WTC11 (cell line): ENCODE results near the gene EYS. TPM values are rescaled to one million over a fixed set of nuclear protein-coding genes. Genes with fewer than 3 reads are reported as not detected.

Experiments used
- ATAC-seq: fragments of 200-7000 bp; cut with Tn5 transposase; 2 replicates; pipeline ENCODE4 v1.10.0; 2021; ENCODE audit warnings: mild to moderate bottlenecking, moderate library complexity
- CTCF ChIA-PET: fragments of 300-600 bp; sonication (Branson Sonifier 250); formaldehyde crosslinking; loops from one replicate; lab custom pipeline; 2021; ENCODE audit warnings: antibody characterized with exemption; lab: Charles Lee
- POLR2A ChIA-PET: fragments of 350-600 bp; sonication (Branson Sonifier 250); formaldehyde crosslinking; loops from one replicate; lab custom pipeline; 2021; ENCODE audit warnings: antibody characterized with exemption; lab: Charles Lee
- DNase-seq: peaks from one replicate; pipeline ENCODE4 v3.0.0; 2021; ENCODE audit warnings: low spot score
- H3K27ac Mint-ChIP-seq: 2 replicates; pipeline ENCODE4 v1.8.0; 2021; ENCODE audit warnings: mixed read lengths
- H3K27me3 Mint-ChIP-seq: 2 replicates; pipeline ENCODE4 v1.8.0; 2021; ENCODE audit warnings: low read depth, mild to moderate bottlenecking, moderate library complexity, mixed read lengths
- H3K36me3 Mint-ChIP-seq: 2 replicates; pipeline ENCODE4 v1.8.0; 2021; ENCODE audit warnings: mixed read lengths
- H3K4me1 Mint-ChIP-seq: 2 replicates; pipeline ENCODE4 v1.8.0; 2022; ENCODE audit warnings: mixed read lengths
- H3K4me3 Mint-ChIP-seq: 2 replicates; pipeline ENCODE4 v1.8.0; 2021; ENCODE audit warnings: mild to moderate bottlenecking, moderate library complexity, mixed read lengths
- H3K9me3 Mint-ChIP-seq: 2 replicates; pipeline ENCODE4 v1.8.0; 2021; ENCODE audit warnings: mixed read lengths
- HMGA2 ChIP-seq: fragments of 250-450 bp; sonication (Bioruptor Pico); IDR thresholded peaks from 2 replicates; pipeline ENCODE4 v1.4.0; 2021; ENCODE audit warnings: mild to moderate bottlenecking, moderate library complexity
- MXD4 ChIP-seq: fragments of 250-450 bp; sonication (Bioruptor Pico); IDR thresholded peaks from 2 replicates; pipeline ENCODE4 v1.8.0; 2021; ENCODE audit warnings: mild to moderate bottlenecking, moderate library complexity, borderline replicate concordance
- NFYB ChIP-seq: sonication (generic); formaldehyde crosslinking; conservative IDR thresholded peaks from 2 replicates; pipeline ENCODE4 v1.8.0; 2022; ENCODE audit warnings: low read depth, missing genetic modification reagents
- ZBTB21 ChIP-seq: sonication (generic); formaldehyde crosslinking; IDR thresholded peaks from 2 replicates; pipeline ENCODE4 v1.8.1; 2023; ENCODE audit warnings: mild to moderate bottlenecking, missing genetic modification reagents, borderline replicate concordance
- ZNF219 ChIP-seq: sonication (generic); formaldehyde crosslinking; IDR thresholded peaks from 2 replicates; pipeline ENCODE4 v1.8.0; 2023; ENCODE audit warnings: missing genetic modification reagents, mild to moderate bottlenecking, borderline replicate concordance
- ZNF232 ChIP-seq: sonication (generic); formaldehyde crosslinking; IDR thresholded peaks from 2 replicates; pipeline ENCODE4 v1.8.0; 2022; ENCODE audit warnings: mild to moderate bottlenecking, missing genetic modification reagents
- ZNF416 ChIP-seq: fragments of 250-450 bp; sonication (Bioruptor Pico); IDR thresholded peaks from 2 replicates; pipeline ENCODE4 v1.9.0; 2021; ENCODE audit warnings: mild to moderate bottlenecking, inconsistent platforms
- ZNF671 ChIP-seq: fragments of 250-450 bp; sonication (Bioruptor Pico); IDR thresholded peaks from 2 replicates; pipeline ENCODE4 v1.8.0; 2021; ENCODE audit warnings: mild to moderate bottlenecking
- total RNA-seq: library from RNA; stranded (reverse); gene quantifications from 3 replicates; pipeline ENCODE4 v1.2.3, GENCODE V29; 2021
- TF ChIP-seq, protein P1 (sequence below): sonication (generic); formaldehyde crosslinking; IDR thresholded peaks from 2 replicates; pipeline ENCODE4 v1.8.1; 2023; ENCODE audit warnings: mild to moderate bottlenecking, missing genetic modification reagents
- TF ChIP-seq, protein P2 (sequence below): fragments of 250-450 bp; sonication (Bioruptor Pico); IDR thresholded peaks from 2 replicates; pipeline ENCODE4 v1.9.0; 2021; ENCODE audit warnings: moderate library complexity, mild to moderate bottlenecking, inconsistent platforms, borderline replicate concordance
- TF ChIP-seq, protein P3 (sequence below): sonication (generic); formaldehyde crosslinking; IDR thresholded peaks from 2 replicates; pipeline ENCODE4 v1.8.1; 2022; ENCODE audit warnings: mild to moderate bottlenecking, missing genetic modification reagents, moderate library complexity, borderline replicate concordance
- TF ChIP-seq, protein P4 (sequence below): sonication (generic); formaldehyde crosslinking; IDR thresholded peaks from 2 replicates; pipeline ENCODE4 v1.8.1; 2022; ENCODE audit warnings: low read depth, missing genetic modification reagents, borderline replicate concordance
- TF ChIP-seq, protein P5 (sequence below): sonication (generic); formaldehyde crosslinking; IDR thresholded peaks from 2 replicates; pipeline ENCODE4 v1.8.1; 2022; ENCODE audit warnings: mild to moderate bottlenecking, moderate library complexity, missing genetic modification reagents
- TF ChIP-seq, protein P6 (sequence below): sonication (generic); formaldehyde crosslinking; IDR thresholded peaks from 2 replicates; pipeline ENCODE4 v1.8.0; 2022; ENCODE audit warnings: mild to moderate bottlenecking, missing genetic modification reagents
- TF ChIP-seq, protein P7 (sequence below): sonication (generic); formaldehyde crosslinking; IDR thresholded peaks from 2 replicates; pipeline ENCODE4 v1.8.0; 2023; ENCODE audit warnings: missing genetic modification reagents, mild to moderate bottlenecking, borderline replicate concordance
- TF ChIP-seq, protein P8 (sequence below): sonication (generic); formaldehyde crosslinking; IDR thresholded peaks from 2 replicates; pipeline ENCODE4 v1.8.0; 2023; ENCODE audit warnings: mild to moderate bottlenecking, missing genetic modification reagents

EYS gene
- total RNA-seq, 1 experiment from 2014 or later: not detected

DNA sequence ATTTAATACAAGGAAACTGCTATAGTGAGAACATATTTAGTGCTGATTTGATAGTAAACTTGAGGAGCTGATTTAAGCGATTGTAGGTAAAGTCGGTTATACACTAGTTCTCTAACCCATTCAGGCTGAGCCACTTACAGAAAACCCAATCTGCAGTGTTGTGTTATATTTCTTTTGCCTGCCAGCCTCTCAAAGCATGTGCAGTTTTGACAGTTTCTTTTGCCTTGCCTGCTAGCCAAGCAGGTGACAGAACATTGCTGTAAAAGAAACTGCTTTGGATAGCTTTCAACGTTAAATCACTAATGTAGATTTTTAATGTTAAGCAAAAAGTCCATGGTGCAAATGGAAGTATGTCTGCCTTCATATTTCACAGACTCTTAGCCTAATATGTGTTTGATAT lies 982.9 kb downstream of the EYS start (continued):
- TF ChIP-seq, protein P1, sequence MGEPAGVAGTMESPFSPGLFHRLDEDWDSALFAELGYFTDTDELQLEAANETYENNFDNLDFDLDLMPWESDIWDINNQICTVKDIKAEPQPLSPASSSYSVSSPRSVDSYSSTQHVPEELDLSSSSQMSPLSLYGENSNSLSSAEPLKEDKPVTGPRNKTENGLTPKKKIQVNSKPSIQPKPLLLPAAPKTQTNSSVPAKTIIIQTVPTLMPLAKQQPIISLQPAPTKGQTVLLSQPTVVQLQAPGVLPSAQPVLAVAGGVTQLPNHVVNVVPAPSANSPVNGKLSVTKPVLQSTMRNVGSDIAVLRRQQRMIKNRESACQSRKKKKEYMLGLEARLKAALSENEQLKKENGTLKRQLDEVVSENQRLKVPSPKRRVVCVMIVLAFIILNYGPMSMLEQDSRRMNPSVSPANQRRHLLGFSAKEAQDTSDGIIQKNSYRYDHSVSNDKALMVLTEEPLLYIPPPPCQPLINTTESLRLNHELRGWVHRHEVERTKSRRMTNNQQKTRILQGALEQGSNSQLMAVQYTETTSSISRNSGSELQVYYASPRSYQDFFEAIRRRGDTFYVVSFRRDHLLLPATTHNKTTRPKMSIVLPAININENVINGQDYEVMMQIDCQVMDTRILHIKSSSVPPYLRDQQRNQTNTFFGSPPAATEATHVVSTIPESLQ (CRISPR knock-in tag): no peak
- TF ChIP-seq, protein P2, sequence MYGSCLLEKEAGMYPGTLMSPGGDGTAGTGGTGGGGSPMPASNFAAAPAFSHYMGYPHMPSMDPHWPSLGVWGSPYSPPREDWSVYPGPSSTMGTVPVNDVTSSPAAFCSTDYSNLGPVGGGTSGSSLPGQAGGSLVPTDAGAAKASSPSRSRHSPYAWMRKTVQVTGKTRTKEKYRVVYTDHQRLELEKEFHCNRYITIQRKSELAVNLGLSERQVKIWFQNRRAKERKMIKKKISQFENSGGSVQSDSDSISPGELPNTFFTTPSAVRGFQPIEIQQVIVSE (CRISPR knock-in tag): no peak
- TF ChIP-seq ZNF232: no peak
- TF ChIP-seq, all 79 proteins: peak for 0

DNA sequence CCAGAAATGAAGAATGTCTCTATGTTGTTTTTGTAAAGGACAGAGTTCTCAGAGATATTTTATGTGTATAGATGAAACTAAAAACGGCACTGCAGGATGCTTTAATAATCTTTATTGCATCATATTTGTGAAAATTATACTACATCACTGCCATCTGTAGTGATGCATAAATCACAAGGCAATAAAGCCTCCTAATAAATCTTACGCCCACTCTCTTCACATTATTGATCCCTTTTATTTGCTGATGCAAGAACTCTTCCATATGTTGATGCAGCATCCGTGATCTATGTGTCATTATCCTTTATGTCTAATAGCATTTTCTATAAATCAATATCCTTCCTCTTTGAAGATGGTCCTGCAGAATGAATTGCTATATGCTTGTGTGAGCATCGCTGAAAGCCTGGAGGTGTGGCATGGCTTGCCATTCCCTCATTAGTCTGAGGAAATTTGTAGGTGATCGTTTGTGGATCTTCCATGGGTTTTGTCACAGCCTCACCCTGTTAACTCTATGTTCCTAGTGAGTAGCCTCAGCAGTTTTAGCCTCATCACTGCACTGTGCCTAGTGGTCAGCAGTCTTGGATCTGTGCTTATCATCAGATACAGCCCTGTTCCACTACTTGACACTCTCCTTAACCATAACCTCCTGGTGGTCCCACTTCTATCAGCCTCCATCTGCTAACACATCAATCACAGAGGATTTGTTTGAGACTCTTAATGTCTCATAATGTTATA lies 983.5 kb downstream of the EYS start:
- Mint-ChIP-seq H3K4me3 (no peak overlapping the region), H3K9me3 (peaks cover 42% of the 10 kb centered on the region), H3K36me3 (peaks cover 15% of the 10 kb centered on the region; the same call in 1 of the 2 replicates), H3K27me3 (no peaks in the 10 kb centered on the region), H3K27ac (no peak overlapping the region), H3K4me1 (no peaks in the 10 kb centered on the region)
- CTCF ChIA-PET: no interaction called here
- POLR2A ChIA-PET: no interaction called here
- no peak for DNase-seq
- TF ChIP-seq, protein P3, sequence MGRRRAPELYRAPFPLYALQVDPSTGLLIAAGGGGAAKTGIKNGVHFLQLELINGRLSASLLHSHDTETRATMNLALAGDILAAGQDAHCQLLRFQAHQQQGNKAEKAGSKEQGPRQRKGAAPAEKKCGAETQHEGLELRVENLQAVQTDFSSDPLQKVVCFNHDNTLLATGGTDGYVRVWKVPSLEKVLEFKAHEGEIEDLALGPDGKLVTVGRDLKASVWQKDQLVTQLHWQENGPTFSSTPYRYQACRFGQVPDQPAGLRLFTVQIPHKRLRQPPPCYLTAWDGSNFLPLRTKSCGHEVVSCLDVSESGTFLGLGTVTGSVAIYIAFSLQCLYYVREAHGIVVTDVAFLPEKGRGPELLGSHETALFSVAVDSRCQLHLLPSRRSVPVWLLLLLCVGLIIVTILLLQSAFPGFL (CRISPR knock-in tag): no peak
- no peak for ATAC-seq

DNA sequence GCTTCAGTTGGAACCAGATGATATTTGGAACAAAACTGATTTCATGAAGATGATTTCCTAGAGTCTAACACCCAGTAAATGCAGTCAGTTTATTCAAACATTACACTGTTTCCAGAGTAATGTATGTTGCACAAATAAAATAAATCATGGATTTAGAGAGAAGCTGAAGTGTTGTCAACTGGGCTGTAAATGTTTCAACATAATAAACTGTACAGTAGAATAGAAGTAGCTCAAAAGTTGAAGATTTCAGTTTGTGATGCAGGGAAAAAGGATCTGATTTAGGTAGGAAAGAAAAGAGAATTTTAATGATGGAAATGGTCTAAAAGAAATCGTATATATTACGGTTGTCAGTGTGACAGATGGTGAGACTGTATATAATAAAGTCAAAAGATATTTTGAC lies 985.2 kb downstream of the EYS start:
- H3K36me3 Mint-ChIP-seq: peaks cover 17% of the 10 kb centered on the region; the same call in 1 of the 2 replicates
- H3K4me3 Mint-ChIP-seq: no peak overlapping the region
- DNase-seq (no peak), ATAC-seq (no peak)
- no peaks in the 10 kb centered on the region for H3K4me1 Mint-ChIP-seq
- CTCF ChIA-PET: no interaction called here
- H3K27ac Mint-ChIP-seq: no peak overlapping the region
- POLR2A ChIA-PET: no interaction called here
- H3K27me3 Mint-ChIP-seq: no peaks in the 10 kb centered on the region
- H3K9me3 Mint-ChIP-seq: peaks cover 46% of the 10 kb centered on the region
- TF ChIP-seq, protein P4, sequence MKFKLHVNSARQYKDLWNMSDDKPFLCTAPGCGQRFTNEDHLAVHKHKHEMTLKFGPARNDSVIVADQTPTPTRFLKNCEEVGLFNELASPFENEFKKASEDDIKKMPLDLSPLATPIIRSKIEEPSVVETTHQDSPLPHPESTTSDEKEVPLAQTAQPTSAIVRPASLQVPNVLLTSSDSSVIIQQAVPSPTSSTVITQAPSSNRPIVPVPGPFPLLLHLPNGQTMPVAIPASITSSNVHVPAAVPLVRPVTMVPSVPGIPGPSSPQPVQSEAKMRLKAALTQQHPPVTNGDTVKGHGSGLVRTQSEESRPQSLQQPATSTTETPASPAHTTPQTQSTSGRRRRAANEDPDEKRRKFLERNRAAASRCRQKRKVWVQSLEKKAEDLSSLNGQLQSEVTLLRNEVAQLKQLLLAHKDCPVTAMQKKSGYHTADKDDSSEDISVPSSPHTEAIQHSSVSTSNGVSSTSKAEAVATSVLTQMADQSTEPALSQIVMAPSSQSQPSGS (CRISPR knock-in tag): no peak
- TF ChIP-seq, protein P5, sequence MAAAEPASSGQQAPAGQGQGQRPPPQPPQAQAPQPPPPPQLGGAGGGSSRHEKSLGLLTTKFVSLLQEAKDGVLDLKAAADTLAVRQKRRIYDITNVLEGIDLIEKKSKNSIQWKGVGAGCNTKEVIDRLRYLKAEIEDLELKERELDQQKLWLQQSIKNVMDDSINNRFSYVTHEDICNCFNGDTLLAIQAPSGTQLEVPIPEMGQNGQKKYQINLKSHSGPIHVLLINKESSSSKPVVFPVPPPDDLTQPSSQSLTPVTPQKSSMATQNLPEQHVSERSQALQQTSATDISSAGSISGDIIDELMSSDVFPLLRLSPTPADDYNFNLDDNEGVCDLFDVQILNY (CRISPR knock-in tag): no peak
- TF ChIP-seq ZBTB21 (CRISPR knock-in tag): no peak
- TF ChIP-seq, protein P6, sequence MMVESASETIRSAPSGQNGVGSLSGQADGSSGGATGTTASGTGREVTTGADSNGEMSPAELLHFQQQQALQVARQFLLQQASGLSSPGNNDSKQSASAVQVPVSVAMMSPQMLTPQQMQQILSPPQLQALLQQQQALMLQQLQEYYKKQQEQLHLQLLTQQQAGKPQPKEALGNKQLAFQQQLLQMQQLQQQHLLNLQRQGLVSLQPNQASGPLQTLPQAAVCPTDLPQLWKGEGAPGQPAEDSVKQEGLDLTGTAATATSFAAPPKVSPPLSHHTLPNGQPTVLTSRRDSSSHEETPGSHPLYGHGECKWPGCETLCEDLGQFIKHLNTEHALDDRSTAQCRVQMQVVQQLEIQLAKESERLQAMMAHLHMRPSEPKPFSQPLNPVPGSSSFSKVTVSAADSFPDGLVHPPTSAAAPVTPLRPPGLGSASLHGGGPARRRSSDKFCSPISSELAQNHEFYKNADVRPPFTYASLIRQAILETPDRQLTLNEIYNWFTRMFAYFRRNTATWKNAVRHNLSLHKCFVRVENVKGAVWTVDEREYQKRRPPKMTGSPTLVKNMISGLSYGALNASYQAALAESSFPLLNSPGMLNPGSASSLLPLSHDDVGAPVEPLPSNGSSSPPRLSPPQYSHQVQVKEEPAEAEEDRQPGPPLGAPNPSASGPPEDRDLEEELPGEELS (CRISPR knock-in tag): no peak
- no peak for TF ChIP-seq NFYB
- TF ChIP-seq HMGA2 (CRISPR knock-in tag): no peak
- no peak for TF ChIP-seq ZNF219 (CRISPR knock-in tag)
- no peak for TF ChIP-seq ZNF416 (CRISPR knock-in tag)
- no peak for TF ChIP-seq MXD4 (CRISPR knock-in tag)
- no peak for TF ChIP-seq ZNF671 (CRISPR knock-in tag)
- TF ChIP-seq, protein P7, sequence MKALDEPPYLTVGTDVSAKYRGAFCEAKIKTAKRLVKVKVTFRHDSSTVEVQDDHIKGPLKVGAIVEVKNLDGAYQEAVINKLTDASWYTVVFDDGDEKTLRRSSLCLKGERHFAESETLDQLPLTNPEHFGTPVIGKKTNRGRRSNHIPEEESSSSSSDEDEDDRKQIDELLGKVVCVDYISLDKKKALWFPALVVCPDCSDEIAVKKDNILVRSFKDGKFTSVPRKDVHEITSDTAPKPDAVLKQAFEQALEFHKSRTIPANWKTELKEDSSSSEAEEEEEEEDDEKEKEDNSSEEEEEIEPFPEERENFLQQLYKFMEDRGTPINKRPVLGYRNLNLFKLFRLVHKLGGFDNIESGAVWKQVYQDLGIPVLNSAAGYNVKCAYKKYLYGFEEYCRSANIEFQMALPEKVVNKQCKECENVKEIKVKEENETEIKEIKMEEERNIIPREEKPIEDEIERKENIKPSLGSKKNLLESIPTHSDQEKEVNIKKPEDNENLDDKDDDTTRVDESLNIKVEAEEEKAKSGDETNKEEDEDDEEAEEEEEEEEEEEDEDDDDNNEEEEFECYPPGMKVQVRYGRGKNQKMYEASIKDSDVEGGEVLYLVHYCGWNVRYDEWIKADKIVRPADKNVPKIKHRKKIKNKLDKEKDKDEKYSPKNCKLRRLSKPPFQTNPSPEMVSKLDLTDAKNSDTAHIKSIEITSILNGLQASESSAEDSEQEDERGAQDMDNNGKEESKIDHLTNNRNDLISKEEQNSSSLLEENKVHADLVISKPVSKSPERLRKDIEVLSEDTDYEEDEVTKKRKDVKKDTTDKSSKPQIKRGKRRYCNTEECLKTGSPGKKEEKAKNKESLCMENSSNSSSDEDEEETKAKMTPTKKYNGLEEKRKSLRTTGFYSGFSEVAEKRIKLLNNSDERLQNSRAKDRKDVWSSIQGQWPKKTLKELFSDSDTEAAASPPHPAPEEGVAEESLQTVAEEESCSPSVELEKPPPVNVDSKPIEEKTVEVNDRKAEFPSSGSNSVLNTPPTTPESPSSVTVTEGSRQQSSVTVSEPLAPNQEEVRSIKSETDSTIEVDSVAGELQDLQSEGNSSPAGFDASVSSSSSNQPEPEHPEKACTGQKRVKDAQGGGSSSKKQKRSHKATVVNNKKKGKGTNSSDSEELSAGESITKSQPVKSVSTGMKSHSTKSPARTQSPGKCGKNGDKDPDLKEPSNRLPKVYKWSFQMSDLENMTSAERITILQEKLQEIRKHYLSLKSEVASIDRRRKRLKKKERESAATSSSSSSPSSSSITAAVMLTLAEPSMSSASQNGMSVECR (CRISPR knock-in tag): no peak
- TF ChIP-seq, protein P8, sequence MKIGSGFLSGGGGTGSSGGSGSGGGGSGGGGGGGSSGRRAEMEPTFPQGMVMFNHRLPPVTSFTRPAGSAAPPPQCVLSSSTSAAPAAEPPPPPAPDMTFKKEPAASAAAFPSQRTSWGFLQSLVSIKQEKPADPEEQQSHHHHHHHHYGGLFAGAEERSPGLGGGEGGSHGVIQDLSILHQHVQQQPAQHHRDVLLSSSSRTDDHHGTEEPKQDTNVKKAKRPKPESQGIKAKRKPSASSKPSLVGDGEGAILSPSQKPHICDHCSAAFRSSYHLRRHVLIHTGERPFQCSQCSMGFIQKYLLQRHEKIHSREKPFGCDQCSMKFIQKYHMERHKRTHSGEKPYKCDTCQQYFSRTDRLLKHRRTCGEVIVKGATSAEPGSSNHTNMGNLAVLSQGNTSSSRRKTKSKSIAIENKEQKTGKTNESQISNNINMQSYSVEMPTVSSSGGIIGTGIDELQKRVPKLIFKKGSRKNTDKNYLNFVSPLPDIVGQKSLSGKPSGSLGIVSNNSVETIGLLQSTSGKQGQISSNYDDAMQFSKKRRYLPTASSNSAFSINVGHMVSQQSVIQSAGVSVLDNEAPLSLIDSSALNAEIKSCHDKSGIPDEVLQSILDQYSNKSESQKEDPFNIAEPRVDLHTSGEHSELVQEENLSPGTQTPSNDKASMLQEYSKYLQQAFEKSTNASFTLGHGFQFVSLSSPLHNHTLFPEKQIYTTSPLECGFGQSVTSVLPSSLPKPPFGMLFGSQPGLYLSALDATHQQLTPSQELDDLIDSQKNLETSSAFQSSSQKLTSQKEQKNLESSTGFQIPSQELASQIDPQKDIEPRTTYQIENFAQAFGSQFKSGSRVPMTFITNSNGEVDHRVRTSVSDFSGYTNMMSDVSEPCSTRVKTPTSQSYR (CRISPR knock-in tag): no peak
